ENCODE results near the gene G2E3.

Gene G2E3

GRCh38 chr14:30584058-30584630, 25.2 kb downstream of the G2E3 start:
- no peak for DNase-seq (ENCODE audit: low read depth in 1 of 2, low spot score in 1 of 2)
- Histone ChIP-seq H3K27ac (replicated peaks) (no peak overlapping the region), H3K27me3 (ENCODE audit: insufficient read depth, poor library complexity, severe bottlenecking) (no peaks in the 10 kb centered on the region), H3K4me3 (replicated peaks; ENCODE audit: insufficient read depth, low read length) (no peak overlapping the region)
- TF ChIP-seq, protein P1, sequence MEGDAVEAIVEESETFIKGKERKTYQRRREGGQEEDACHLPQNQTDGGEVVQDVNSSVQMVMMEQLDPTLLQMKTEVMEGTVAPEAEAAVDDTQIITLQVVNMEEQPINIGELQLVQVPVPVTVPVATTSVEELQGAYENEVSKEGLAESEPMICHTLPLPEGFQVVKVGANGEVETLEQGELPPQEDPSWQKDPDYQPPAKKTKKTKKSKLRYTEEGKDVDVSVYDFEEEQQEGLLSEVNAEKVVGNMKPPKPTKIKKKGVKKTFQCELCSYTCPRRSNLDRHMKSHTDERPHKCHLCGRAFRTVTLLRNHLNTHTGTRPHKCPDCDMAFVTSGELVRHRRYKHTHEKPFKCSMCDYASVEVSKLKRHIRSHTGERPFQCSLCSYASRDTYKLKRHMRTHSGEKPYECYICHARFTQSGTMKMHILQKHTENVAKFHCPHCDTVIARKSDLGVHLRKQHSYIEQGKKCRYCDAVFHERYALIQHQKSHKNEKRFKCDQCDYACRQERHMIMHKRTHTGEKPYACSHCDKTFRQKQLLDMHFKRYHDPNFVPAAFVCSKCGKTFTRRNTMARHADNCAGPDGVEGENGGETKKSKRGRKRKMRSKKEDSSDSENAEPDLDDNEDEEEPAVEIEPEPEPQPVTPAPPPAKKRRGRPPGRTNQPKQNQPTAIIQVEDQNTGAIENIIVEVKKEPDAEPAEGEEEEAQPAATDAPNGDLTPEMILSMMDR (IDR thresholded peaks at IDR 0.05; ENCODE audit: insufficient read depth, low read length): no peak

DNA sequence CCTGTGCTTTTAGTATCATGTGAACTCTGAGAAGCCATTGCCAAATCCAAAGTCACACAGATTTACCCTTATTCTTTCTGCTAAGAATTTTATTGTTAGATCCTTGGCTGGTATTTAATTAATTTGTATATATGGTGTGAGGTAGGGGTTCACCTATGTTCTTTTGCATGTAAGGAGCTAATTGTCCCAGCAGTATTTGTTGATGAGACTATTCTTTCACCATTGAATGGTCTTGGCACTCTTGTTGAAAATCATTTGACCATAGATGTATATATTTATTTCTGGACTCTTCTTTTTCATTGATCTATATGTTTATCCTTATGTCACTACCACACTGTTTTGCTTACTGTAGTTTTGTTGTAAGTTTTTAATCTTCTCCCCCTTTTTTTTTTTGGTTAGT, 26.2 kb downstream of the G2E3 start:
- TF ChIP-seq POLR2AphosphoS5 (IDR thresholded peaks at IDR 0.05; ENCODE audit: low read depth) (no peak), REST (IDR thresholded peaks at IDR 0.05; ENCODE audit: insufficient replicate concordance, low read depth) (no peak), GABPA (IDR thresholded peaks at IDR 0.05; ENCODE audit: low read depth) (no peak), SPI1 (IDR thresholded peaks at IDR 0.05; ENCODE audit: borderline replicate concordance, low read depth) (no peak)
- TF ChIP-seq, protein P1 (IDR thresholded peaks at IDR 0.05; ENCODE audit: insufficient read depth, low read length): no peak
- no peak for DNase-seq (ENCODE audit: low read depth in 1 of 2, low spot score in 1 of 2)
- no peak overlapping the region for H3K27ac ChIP-seq (replicated peaks)
- H3K27me3 ChIP-seq (ENCODE audit: insufficient read depth, poor library complexity, severe bottlenecking): no peaks in the 10 kb centered on the region
- no peak overlapping the region for H3K4me3 ChIP-seq (replicated peaks; ENCODE audit: insufficient read depth, low read length)

DNA sequence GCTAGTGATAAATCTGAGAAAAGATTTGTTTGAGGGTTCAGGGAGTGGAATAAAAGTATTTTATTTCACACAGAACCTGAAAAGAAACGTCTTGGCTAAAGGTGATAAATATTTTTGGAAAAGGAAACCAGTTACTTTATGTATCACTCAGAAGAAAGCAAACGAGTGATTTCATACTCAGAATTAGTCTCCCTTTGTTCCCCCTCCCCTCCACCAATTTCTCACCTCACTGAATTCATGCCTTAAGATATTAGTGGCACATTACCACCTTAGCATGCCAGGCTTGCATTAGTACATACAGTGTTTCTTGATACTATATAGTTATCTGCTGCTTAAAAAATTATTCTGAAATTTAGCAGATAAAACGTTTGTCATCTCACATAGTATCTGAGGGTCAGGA, 28.2 kb downstream of the G2E3 start:
- no peaks in the 10 kb centered on the region for H3K27me3 ChIP-seq (ENCODE audit: insufficient read depth, poor library complexity, severe bottlenecking)
- no peak for DNase-seq (ENCODE audit: low read depth in 1 of 2, low spot score in 1 of 2)
- no peak overlapping the region for H3K4me3 ChIP-seq (replicated peaks; ENCODE audit: insufficient read depth, low read length)
- TF ChIP-seq, protein P1 (IDR thresholded peaks at IDR 0.05; ENCODE audit: insufficient read depth, low read length): no peak
- no peak for TF ChIP-seq REST (IDR thresholded peaks at IDR 0.05; ENCODE audit: insufficient replicate concordance, low read depth)
- no peak for TF ChIP-seq SPI1 (IDR thresholded peaks at IDR 0.05; ENCODE audit: borderline replicate concordance, low read depth)
- TF ChIP-seq GABPA (IDR thresholded peaks at IDR 0.05; ENCODE audit: low read depth): no peak
- TF ChIP-seq POLR2AphosphoS5 (IDR thresholded peaks at IDR 0.05; ENCODE audit: low read depth): no peak
- no peak overlapping the region for H3K27ac ChIP-seq (replicated peaks)

- Histone ChIP-seq H3K4me3 (replicated peaks; ENCODE audit: insufficient read depth, low read length) (no peak overlapping the region), H3K27ac (replicated peaks) (no peak overlapping the region), H3K27me3 (ENCODE audit: insufficient read depth, poor library complexity, severe bottlenecking) (no peaks in the 10 kb centered on the region)
- TF ChIP-seq, protein P1 (IDR thresholded peaks at IDR 0.05; ENCODE audit: insufficient read depth, low read length): no peak
- TF ChIP-seq GABPA (IDR thresholded peaks at IDR 0.05; ENCODE audit: low read depth) (no peak), REST (IDR thresholded peaks at IDR 0.05; ENCODE audit: insufficient replicate concordance, low read depth) (no peak), SPI1 (IDR thresholded peaks at IDR 0.05; ENCODE audit: borderline replicate concordance, low read depth) (no peak), POLR2AphosphoS5 (IDR thresholded peaks at IDR 0.05; ENCODE audit: low read depth) (no peak)
- no peak for DNase-seq (ENCODE audit: low read depth in 1 of 2, low spot score in 1 of 2)
Observed at GRCh38 chr14:30588873-30589272, 29.9 kb downstream of the G2E3 start.
